Central memory CD8-positive, alpha-beta T cell (primary cell): ENCODE measurements around the gene GCA.

ENCODE experiments used
- ATAC-seq: fragments of 150-1000 bp; cut with Tn5 transposase; replicated peaks from 2 replicates; pipeline ENCODE4 v1.10.0; 2022; ENCODE audit warnings: mild to moderate bottlenecking, moderate FRiP score, moderate number of reproducible peaks; ENCODE audit not compliant: poor library complexity, severe bottlenecking; ENCODE audit errors: extremely low read depth
- DNase-seq, 2 donors: peaks; one replicate each; pipeline ENCODE4 v3.0.0; 2021; ENCODE audit warnings: low spot score in 2 of 2
- H3K27ac Mint-ChIP-seq: one replicate; pipeline ENCODE4 v1.8.0; 2022; ENCODE audit warnings: low read depth, mild to moderate bottlenecking, moderate library complexity, mixed read lengths
- H3K27me3 Mint-ChIP-seq: one replicate; pipeline ENCODE4 v1.8.0; 2022; ENCODE audit warnings: mixed read lengths
- H3K36me3 Mint-ChIP-seq: one replicate; pipeline ENCODE4 v1.8.0; 2022; ENCODE audit warnings: mild to moderate bottlenecking, moderate library complexity, mixed read lengths; ENCODE audit not compliant: insufficient read depth
- H3K4me1 Mint-ChIP-seq: one replicate; pipeline ENCODE4 v1.8.0; 2022; ENCODE audit warnings: mixed read lengths
- H3K4me3 Mint-ChIP-seq: one replicate; pipeline ENCODE4 v1.8.0; 2022; ENCODE audit warnings: mild to moderate bottlenecking, moderate library complexity, mixed read lengths
- H3K9me3 Mint-ChIP-seq: one replicate; pipeline ENCODE4 v1.8.0; 2022; ENCODE audit warnings: mixed read lengths

The GCA gene

GRCh38 chr2:162390801-162391200 lies 46.9 kb downstream of the GCA start:
- Mint-ChIP-seq H3K27me3 (peaks cover 34% of the 10 kb centered on the region), H3K4me3 (no peak overlapping the region), H3K27ac (no peak overlapping the region), H3K4me1 (no peaks in the 10 kb centered on the region), H3K36me3 (no peaks in the 10 kb centered on the region), H3K9me3 (no peaks in the 10 kb centered on the region)
- ATAC-seq (no peak), DNase-seq (no peak)

- no peaks in the 10 kb centered on the region for H3K4me1 Mint-ChIP-seq
- no peak for ATAC-seq
- H3K9me3 Mint-ChIP-seq: no peaks in the 10 kb centered on the region
- no peak overlapping the region for H3K4me3 Mint-ChIP-seq
- H3K27ac Mint-ChIP-seq: no peak overlapping the region
- DNase-seq: no peak
- peaks cover 2% of the 10 kb centered on the region for H3K36me3 Mint-ChIP-seq
- peaks cover 11% of the 10 kb centered on the region for H3K27me3 Mint-ChIP-seq
Observed at GRCh38 chr2:162400336-162400735, 56.4 kb downstream of the GCA start.

GRCh38 chr2:162401871-162402270 lies 57.9 kb downstream of the GCA start:
- ATAC-seq: no peak
- Mint-ChIP-seq H3K27ac (no peak overlapping the region), H3K9me3 (no peaks in the 10 kb centered on the region), H3K36me3 (peaks cover 2% of the 10 kb centered on the region), H3K27me3 (peaks cover 16% of the 10 kb centered on the region), H3K4me3 (no peak overlapping the region), H3K4me1 (no peaks in the 10 kb centered on the region)
- no peak for DNase-seq

- H3K36me3 Mint-ChIP-seq: peaks cover 1% of the 10 kb centered on the region
- peaks cover 24% of the 10 kb centered on the region for H3K27me3 Mint-ChIP-seq
- no peak for DNase-seq
- H3K9me3 Mint-ChIP-seq: no peaks in the 10 kb centered on the region
- H3K4me3 Mint-ChIP-seq: no peak overlapping the region
- ATAC-seq: no peak
- no peak overlapping the region for H3K27ac Mint-ChIP-seq
- H3K4me1 Mint-ChIP-seq: no peaks in the 10 kb centered on the region
Observed at GRCh38 chr2:162403884-162404283, 60.0 kb downstream of the GCA start.
